GM10847 (cell line): Measurements from ENCODE around the gene HLA-G.

ENCODE experiments used
- POLR2A ChIP-seq: IDR thresholded peaks from 2 replicates; pipeline ENCODE4 v1.6.1; 2011; ENCODE audit not compliant: insufficient read length; ENCODE audit errors: extremely low read depth

The HLA-G gene

DNA sequence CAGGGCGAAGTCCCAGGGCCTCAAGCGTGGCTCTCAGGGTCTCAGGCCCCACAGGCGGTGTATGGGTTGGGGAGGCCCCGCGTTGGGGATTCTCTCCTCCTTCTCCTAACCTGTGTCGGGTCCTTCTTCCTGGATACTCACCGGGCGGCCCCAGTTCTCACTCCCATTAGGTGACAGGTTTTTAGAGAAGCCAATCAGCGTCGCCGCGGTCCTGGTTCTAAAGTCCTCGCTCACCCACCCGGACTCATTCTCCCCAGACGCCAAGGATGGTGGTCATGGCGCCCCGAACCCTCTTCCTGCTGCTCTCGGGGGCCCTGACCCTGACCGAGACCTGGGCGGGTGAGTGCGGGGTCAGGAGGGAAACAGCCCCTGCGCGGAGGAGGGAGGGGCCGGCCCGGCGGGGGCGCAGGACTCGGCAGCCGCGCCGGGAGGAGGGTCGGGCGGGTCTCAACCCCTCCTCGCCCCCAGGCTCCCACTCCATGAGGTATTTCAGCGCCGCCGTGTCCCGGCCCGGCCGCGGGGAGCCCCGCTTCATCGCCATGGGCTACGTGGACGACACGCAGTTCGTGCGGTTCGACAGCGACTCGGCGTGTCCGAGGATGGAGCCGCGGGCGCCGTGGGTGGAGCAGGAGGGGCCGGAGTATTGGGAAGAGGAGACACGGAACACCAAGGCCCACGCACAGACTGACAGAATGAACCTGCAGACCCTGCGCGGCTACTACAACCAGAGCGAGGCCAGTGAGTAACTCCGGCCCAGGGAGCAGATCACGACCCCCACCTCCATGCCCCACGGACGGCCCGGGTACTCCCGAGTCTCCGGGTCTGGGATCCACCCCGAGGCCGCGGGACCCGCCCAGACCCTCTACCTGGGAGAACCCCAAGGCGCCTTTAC is at the start of gene HLA-G:
Gene HLA-G (plus strand): TSS at position 247 of the 892 bp plus-strand sequence. CDS start 20 bp downstream, at position 267.
- TF ChIP-seq POLR2A = no peak

DNA sequence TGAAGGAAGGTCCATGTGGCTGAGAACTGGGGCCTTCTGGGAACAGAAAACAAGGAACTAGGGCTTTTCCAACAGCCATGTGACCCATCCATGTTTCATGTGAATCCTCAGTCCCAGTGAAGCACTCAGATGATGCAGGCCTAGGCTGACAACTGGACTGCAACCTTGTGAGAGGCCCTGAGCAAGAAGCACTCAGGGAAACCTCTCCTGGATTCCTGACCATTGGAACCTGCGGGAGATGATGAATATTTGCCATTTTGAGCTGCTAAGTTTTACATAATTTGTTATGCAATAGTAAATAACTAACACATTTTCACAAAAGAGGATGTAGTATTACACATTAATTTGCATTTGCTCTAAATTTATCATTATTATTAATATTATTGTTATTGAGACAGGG is 38.4 kb upstream of the HLA-G start:
- no peak for TF ChIP-seq POLR2A

DNA sequence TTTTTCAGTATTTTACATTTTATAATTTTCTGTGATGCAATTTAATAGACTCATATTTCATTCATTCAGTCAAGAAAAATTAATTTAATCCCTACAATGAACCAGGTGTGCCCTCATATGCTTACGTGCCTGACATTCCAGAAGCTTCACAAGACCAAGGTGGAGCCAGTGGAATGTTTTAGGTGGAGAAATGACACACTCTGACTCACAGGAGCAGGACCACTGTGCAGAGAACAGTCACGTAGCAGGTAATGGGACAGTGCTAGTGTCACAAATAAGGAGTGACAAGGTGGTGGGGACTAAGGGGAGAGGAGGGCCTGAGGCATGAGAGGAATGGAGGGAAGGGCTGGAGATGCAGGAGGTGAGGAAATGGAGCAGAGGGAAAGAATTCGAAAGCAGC is 37.0 kb upstream of the HLA-G start:
- TF ChIP-seq POLR2A = no peak

DNA sequence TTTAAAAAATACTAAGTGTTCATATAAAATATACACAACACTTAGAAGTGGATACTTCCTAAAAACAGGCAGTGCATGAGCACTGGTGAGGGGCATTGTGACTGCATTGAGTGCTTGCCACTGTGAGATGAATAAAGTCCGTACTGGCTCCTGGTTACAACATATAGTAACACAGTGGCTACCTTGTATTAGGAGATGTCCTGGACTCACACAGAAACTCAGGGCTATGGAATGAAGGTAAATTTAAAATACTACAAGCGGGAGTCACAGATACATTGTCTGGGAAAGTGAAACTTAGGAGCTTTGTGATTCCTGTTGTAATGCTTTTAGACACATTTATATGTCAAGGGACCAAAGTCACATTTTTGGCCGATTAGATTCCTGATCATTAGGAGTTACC is 36.5 kb upstream of the HLA-G start:
- TF ChIP-seq POLR2A = no peak

DNA sequence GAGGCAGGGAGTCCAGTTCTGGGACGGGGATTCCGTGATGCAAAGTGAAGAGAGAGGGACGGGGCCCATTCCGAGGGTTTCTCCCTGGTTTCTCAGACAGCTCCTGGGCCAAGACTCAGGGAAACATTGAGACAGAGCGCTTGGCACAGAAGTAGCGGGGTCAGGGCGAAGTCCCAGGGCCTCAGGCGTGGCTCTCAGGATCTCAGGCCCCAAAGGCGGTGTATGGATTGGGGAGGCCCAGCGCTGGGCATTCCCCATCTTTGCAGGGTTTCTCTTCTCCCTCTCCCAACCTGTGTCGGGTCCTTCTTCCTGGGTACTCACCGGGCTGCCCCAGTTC is 35.9 kb upstream of the HLA-G start:
- TF ChIP-seq POLR2A = no peak

DNA sequence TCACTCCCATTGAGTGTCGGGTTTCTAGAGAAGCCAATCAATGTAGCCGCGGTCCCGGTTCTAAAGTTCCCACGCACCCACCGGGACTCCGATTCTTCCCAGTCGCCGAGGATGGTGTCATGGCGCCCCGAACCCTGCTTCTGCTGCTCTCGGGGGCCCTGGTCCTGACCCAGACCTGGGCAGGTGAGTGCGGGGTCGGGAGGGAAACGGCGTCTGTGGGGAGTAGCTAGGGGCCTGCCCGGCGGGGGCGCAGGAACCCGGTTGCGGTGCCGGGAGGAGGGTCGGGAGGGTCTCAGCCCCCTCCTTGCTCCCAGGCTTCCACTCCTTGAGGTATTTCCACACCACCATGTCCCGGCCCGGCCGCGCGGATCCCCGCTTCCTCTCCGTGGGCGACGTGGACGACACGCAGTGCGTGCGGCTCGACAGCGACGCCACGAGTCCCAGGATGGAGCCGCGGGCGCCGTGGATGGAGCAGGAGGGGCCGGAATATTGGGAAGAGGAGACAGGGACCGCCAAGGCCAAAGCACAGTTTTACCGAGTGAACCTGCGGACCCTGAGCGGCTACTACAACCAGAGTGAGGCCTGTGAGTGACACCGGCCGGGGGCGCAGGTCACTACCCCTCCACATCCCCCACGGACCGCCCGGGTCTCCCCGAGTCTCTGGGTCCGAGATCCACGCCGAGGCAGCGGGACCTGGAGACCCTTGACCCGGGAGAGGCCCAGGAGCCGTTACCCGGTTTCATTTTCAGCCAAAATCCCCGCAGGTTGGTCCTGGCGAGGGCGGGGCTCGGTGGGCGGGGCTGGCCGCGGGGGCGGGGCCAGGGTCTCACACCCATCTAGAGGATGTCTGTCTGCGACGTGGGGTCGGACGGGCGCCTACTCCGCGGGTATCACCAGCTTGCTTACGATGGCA is 35.2 kb upstream of the HLA-G start:
- no peak for TF ChIP-seq POLR2A

DNA sequence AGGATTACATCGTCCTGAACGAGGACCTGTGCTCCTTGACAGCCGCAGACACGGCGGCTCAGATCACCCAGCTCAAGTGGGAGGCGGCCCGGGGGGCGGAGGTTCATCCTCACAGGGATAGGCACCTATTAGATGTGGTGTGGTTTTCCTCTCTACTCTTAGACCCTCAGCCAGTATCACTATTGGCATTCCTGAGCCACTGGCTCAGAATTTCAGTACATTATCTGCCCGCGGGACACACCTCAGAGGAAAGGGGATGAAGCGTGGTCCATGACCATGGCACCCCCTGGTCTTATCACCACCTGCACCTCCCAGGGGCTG is 34.6 kb upstream of the HLA-G start:
- no peak for TF ChIP-seq POLR2A

DNA sequence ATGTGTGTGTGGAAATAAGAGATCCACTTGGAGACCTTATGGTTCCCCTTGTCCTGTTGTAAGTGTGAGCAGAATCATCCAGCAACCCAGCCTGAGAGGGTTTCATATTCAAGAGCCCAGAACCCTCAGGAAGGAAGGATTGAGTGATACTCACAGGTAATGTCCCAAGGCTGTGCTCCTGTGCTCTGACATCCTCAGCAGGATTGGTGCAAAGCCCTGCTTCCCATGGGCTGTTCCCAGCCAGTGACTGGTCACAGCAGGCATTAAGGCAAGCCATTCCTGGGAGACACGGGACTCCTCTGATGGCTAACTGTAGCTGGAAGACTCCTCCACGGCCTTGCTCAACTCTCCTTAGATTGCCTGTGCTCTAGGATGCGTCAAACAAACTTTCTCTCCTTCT is 33.8 kb upstream of the HLA-G start:
- TF ChIP-seq POLR2A = no peak

DNA sequence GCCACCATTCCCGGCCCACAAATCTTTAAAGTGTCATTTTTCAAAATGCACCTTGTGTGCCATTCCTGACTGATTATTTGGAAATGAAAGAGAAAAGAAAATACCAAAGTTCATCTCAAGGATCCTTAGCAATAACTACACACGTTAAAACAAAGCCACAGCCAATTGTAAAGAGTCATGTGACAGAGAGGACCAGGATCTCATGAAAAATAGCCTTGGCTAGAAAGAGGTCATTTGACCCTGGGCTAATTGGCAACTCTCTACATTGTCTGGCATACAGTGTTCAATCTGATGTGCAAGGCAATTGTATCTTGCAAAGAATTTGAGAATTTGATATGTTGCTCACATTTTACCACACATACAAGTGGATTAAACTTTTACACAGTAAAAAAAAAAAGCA is 31.6 kb upstream of the HLA-G start:
- TF ChIP-seq POLR2A = no peak

DNA sequence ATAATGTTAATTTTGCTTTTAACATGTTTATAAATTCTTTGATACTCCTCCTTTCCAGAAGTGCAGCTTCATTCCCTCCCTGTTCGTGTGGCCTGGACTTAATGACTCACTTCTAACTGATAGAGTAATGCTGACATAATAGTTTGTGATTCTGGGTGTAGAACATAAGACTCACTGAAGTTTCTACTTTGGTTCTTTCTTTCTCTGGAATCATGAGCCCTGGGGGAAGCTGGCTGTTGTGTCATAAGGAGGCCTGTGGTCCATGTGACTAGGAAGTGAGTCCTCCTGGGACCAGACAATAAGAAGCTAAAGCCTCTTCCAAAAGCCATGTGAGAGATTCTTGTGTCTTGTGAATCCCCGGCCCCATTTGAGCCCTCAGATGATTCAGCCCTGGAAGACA is 30.5 kb upstream of the HLA-G start:
- TF ChIP-seq POLR2A = no peak

DNA sequence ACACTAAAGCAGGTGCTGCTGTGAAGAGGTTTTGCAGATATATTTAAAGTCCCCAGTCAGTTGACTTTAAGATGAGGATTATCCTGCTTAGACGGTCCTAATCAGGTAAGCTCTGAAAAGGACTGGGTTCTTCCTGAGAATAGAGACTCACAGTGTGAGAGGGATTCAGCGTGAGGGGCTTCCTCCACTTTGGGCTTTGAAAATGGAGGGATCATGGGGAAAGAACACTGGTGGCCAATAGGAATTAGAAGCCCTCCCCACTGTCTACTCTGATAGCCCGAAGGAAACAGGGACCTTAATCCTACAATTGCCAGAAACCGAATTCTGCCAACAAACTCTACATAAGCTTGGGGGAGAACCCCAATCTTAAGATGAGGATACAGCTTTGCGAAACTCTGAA is 29.7 kb upstream of the HLA-G start:
- TF ChIP-seq POLR2A = no peak

DNA sequence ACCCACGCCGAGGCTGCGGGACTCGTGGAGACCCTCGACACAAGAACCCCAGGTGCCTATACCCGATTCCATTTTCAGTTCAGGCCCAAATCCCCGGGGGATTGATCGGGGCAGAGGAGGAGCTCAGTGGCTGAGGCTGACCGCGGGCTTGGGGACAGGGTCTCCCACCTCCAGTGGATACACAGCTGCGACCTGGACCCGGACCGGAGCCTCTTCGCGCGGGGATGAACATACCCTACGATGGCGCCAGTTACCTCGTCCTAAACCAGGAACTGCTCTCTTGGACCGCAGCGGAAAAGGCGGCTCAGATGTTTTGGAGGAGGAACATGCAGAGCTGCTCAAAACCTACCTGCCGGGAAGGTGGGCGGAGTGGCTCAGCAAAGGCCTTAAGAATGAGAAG is 27.4 kb upstream of the HLA-G start:
- no peak for TF ChIP-seq POLR2A

DNA sequence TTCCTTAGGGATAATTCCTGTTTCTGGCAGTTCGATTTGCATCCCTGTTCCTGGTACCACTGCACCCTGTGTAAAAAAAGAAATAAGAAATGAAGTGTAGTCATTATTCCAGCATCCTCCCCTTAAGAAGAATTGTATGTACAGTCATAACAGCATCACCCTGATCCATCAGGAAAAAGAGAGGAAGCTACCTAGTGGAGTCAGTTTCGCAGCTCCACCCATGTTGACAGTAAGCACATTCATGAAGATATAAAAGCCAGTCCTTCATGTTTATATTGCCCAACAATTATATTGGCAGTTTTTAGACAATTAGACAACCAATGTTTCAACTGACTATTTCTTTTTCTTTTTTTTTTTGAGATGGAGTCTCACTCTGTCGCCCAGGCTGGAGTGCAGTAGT is 21.2 kb upstream of the HLA-G start:
- no peak for TF ChIP-seq POLR2A

DNA sequence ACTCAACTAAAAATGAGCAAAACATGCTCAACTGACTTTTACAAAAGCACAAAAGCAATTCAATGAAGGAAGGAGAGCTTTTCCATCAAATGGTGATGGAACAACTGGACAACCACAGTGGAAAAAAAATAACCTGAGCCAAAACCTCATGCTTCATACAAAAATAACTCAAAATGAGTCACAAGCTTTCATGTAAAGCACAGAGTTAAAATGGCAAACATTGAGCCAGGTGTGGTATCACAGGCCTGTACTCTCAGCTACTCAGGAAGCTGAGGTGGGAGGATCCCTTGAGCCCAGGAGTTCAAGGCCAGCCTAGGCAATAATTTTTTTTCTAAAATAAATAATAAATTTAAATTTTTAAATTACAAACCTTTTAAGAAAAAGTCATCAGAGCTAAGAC is 18.4 kb upstream of the HLA-G start:
- TF ChIP-seq POLR2A = no peak

DNA sequence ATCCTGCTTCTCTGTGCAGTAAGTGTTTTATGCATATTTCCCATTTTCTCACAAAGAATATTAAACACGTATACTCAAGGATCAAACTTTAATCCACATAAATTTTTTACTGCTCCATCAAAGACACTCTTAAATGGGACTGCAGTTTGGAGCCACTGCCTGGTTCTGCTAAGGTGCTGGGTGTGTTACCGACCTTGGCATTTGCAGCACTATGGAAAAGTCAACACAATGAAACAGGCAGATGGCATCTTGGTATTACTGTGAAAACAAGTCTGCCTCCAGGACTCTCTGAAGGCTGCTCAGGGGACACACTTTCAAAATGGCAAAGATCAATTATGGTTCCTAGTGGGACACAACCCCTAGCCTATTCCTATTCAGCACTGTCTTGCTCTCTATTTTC is 17.3 kb upstream of the HLA-G start:
- no peak for TF ChIP-seq POLR2A

DNA sequence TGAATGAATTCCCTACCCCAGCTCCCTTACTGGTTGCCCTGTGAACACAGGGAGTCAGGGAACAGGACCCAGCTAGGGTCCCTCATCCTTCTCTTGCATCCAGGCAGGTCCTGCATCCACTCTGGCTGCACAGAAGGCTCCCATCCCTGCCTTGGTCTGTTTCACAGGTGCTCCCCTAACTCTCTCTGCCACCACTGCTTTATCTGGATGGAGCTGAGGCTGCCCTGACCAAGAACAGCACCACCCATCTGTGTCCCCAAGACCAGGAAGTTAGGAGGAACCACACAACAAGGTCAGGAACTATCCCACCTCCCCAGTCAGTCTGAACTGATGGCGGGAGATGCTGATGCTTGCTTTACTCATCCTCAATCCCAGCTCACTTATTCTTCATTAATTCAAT is 16.2 kb upstream of the HLA-G start:
- TF ChIP-seq POLR2A = no peak

DNA sequence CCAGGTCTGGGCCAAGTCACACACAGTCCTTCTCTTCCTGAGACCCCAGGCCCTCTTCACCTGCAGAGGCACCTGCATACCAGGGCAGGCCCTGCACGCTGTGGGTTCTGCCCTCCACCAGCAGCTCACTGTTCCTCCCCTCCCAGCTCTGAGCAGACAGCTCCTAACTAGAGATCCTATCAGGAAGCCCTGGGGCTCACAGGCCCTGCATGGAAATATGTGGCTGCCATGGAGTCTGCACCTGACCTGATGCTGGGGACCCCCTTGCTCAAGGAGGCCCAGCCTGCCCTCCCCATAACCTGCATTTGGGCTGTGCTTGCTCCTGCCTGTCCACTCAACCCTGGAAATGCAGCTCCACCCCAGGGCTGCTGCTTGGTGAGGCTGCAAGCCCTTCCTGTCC is 14.6 kb upstream of the HLA-G start:
- TF ChIP-seq POLR2A = no peak

DNA sequence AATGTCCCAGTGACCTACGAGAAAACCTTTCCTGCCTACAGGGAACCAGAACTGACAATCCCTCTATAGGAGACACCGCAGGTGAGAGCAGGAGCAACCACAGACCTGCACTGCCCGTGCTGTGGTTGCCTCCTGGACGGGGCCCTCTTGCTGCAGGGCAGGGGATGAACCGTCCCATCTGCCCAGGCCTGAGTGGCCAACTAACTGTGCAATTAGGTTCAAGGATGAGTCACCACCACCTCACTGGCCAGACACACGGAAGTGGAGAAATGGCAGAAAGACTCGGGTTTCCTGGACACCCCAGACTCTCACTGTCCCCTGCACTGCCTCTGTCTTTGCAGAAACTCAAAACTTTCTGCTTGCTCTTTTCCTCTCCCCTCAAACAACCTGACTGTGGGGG is 13.8 kb upstream of the HLA-G start:
- no peak for TF ChIP-seq POLR2A
